Measurements from ENCODE around the gene CA12.

- TF ChIP-seq CTCF (IDR thresholded peaks at IDR 0.05) (no peak), ERG (CRISPR knock-in tag; IDR thresholded peaks at IDR 0.05) (no peak), CREB1 (CRISPR knock-in tag; IDR thresholded peaks at IDR 0.05) (no peak), ZNF416 (CRISPR knock-in tag; IDR thresholded peaks at IDR 0.05) (no peak), CBFB (CRISPR knock-in tag; IDR thresholded peaks at IDR 0.05; ENCODE audit: low read depth) (no peak), NFYB (CRISPR knock-in tag; conservative IDR thresholded peaks at IDR 0.05; ENCODE audit: low read depth) (no peak)
Measured at GRCh38 chr15:63323798-63324563, 57.7 kb downstream of the CA12 start.
